Mucosa of descending colon (tissue), 3 donors: ENCODE results near the gene PPY. TPM values are rescaled to one million over a fixed set of nuclear protein-coding genes. Genes with fewer than 3 reads are reported as not detected.
A peak's percentile ranks its signal among the peaks of the same experiment; 100 is the strongest.

Source experiments
- ATAC-seq: fragments of 200-7000 bp; cut with Tn5 transposase; one replicate; pipeline ENCODE4 v1.9.1; 2020; ENCODE audit warnings: mild to moderate bottlenecking, moderate library complexity
- DNase-seq, 3 donors: peaks; one replicate each; pipeline ENCODE4 v3.0.0-alpha.2; 2020
- H3K36me3 ChIP-seq: fragments of 200-600 bp; one replicate; pipeline ENCODE4 v1.8.0; 2021; ENCODE audit warnings: low read depth, mild to moderate bottlenecking
- H3K4me1 ChIP-seq: fragments of 200-600 bp; one replicate; pipeline ENCODE4 v1.8.0; 2021; ENCODE audit warnings: low read depth, mild to moderate bottlenecking
- H3K4me3 ChIP-seq: fragments of 200-600 bp; one replicate; pipeline ENCODE4 v1.8.0; 2021; ENCODE audit warnings: mild to moderate bottlenecking
- H3K9me3 ChIP-seq: fragments of 200-600 bp; one replicate; pipeline ENCODE4 v1.8.0; 2021; ENCODE audit warnings: mild to moderate bottlenecking
- intact Hi-C, 2 donors: fragments of 100-400 bp; cut with DNase I in 1 of 2; cut with micrococcal nuclease in 1 of 2; formaldehyde crosslinking; loops; one replicate each; pipeline versions ENCODE4 v1.11.0 to v1.11.1; 2022; cut with DNase I, micrococcal nuclease
- long read RNA-seq, 2 donors: library from polyadenylated mRNA; unstranded; transcript quantifications; one replicate each; pipeline ENCODE4 v2.0.0, GENCODE V29; 2019 to 2021
- total RNA-seq, 3 donors: library from RNA; stranded (reverse); fragmentation: NEBNext Ultra II Directional in 2 of 3; extraction: Animal tissue kit (Norgen Biotek cat#: 25700) in 2 of 3; gene quantifications; one replicate each; pipeline versions ENCODE4 v1.2.1 to v1.2.4, GENCODE V29; 2021 to 2023
- TF ChIP-seq, protein P1 (sequence below): fragments of 200-600 bp; IDR thresholded peaks from one replicate; pipeline ENCODE4 v1.8.0; 2022; ENCODE audit warnings: antibody characterized with exemption, mild to moderate bottlenecking
- donor health status: DM: no; HTN: no; CAD: no; lungs with moderate emphysema.
- donor health status: DM: no; HTN: no; CAD: no.
- donor health status: DM: no; HTN: yes; CAD: no.

Gene PPY, protein sequence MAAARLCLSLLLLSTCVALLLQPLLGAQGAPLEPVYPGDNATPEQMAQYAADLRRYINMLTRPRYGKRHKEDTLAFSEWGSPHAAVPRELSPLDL
- 1 to 10 TPM in 1 of 3 donors, not detected in 2; 1.5 TPM for total RNA-seq
- long read RNA-seq, donor 1, result 0 reads
- long read RNA-seq, donor 2, result 0 reads

DNA sequence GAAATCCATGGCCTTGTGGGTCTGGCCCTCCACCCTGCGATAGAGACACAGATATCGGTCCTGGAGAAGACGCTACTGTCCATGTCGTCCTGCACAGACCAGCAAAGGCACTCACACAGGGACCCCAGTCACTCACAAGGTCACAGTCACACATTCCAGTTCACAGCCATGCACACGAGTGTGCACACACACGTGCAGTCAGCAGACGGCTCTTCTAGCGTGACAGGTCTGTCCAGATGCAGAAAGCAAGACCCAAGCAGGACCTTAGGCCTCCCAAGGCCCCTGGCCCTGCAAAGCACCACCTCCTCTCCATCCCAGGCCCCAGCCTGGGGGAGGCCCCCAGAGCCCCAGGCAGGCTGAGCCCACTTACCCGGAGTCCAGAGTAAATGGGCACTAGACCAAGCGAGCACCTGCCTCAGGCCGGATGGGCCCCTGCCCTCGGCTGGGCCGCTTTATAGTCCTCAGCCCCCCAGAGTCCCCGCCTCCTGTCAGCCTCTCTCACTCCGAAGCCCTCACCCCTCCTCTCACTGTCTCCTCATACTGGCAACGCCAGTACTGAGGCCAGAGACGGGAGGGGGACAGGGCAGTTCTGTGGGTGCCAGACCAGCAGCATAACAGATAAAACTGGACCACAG lies at the start of gene PPY:
PPY (minus strand) TSS at position 426 of the 635 bp plus-strand sequence. CDS start 822 bp downstream, outside the sequence.
- intact Hi-C loops, result loop anchor here in 1 of 2 donors (10.0 kb wide), 2 partner anchors 53 to 223 kb away; no protein-coding TSS in a partner anchor
- peak in 2 of 3 donors; percentile 19 to 29 for DNase-seq
- no peaks in the 10 kb centered on the region for H3K4me1 ChIP-seq
- no peak within 1 kb of the TSS for H3K4me3 ChIP-seq
- H3K9me3 ChIP-seq, result no peaks in the 10 kb centered on the region
- no peak for ATAC-seq
- TF ChIP-seq, protein P1, sequence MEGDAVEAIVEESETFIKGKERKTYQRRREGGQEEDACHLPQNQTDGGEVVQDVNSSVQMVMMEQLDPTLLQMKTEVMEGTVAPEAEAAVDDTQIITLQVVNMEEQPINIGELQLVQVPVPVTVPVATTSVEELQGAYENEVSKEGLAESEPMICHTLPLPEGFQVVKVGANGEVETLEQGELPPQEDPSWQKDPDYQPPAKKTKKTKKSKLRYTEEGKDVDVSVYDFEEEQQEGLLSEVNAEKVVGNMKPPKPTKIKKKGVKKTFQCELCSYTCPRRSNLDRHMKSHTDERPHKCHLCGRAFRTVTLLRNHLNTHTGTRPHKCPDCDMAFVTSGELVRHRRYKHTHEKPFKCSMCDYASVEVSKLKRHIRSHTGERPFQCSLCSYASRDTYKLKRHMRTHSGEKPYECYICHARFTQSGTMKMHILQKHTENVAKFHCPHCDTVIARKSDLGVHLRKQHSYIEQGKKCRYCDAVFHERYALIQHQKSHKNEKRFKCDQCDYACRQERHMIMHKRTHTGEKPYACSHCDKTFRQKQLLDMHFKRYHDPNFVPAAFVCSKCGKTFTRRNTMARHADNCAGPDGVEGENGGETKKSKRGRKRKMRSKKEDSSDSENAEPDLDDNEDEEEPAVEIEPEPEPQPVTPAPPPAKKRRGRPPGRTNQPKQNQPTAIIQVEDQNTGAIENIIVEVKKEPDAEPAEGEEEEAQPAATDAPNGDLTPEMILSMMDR, result no peak
- H3K36me3 ChIP-seq, result no peaks in the 10 kb centered on the region

DNA sequence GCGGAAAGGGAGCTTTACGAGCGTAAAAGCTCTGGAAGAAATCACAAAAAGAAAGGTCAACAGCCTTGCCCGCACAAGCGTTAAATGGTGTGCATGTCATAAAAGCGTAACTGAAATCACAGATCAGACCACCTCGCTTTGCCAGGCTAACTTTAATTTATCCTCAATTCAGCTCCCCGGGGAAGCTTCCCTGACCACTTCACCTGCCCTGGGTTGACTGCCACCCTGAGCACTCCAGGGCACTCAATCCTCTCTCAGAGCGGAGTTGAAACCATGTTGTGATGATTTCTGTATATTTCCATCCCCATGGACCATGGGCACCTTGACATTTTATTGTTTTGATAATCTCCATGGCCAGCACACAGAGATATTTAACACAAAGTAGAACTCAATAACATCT lies 46.0 kb upstream of the PPY start:
- TF ChIP-seq, protein P1, result no peak
- peaks cover 7% of the 10 kb centered on the region for H3K4me1 ChIP-seq
- H3K9me3 ChIP-seq, result no peaks in the 10 kb centered on the region
- DNase-seq (no peak), ATAC-seq (no peak)
- no peaks in the 10 kb centered on the region for H3K36me3 ChIP-seq
- no peak overlapping the region for H3K4me3 ChIP-seq
- intact Hi-C loops, result no loop called here

DNA sequence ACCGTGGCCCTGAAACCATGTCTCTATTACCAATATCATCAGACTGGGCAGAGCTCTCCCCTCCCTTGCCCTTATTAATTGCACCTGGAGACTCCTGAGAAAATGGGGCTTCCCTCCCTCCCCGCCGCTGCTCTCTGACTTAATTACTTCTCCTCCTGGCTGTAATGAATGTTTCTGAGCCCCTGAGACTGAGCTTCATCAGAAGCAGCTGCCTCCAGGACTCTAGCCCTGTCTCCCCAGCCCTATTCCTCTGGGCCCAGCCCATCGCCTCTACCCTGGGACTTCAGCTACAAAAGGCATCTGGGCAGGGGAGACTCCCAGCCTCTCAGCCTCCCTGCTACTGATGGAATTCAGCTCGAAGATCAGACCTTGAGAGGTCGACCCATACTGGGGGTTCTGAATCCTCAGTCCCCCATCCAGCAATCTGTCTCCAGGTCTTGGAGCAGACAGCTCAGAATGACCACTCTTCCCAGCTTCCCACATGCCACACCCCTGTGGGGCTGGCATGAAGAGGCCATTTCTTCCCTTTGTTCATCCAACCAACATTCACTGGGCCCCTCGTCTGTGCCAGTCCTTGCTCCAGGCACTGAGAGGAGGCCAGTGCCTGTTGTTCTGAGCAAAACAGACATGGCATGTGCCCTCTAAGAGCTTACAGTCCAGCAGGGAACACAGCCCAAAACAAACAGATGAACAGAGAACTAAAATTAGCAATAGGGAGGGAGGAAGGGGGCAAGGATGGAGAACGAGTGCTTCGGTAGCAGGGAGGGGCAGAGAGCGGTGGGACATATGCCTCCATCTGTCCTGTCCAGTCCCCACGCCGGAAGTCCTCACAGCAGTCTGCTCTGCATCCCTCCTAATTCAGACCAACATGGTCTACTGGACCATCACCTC lies 45.1 kb upstream of the PPY start:
- TF ChIP-seq, protein P1, result no peak

DNA sequence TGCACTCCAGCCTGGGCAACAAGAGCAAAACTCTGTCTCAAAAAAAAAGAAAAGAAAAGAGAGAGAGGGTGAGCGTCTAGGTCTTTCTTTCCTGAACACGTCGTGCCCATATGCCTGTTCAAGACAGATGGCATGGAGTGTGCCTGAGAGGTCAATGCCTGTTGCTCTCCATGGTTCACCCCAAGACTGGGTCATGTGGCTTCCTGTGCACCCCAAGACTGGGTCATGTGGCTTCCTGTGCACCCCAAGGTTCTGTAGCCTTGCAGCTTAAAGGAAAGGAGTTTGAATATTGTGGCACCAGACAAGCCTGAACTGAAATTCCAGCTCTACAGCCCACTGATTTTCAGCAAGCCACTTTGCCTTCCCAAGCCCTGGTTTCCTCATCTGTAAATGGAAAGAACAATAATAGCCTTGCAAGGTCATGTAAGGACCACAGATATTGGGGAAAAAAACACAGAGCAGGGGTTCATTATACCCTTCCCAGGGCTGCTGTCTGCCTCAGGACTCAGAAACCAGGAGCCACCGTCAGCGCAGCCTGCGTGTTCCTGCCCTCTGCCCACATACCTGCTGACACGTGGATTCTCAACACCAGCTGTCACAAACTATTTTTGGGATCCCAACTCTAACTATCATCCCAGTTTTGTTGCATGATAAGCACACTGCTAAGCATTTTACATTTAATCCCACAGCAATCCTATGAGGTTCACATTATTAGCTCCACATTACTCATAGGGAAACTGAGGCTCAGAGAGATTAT lies 44.1 kb upstream of the PPY start:
- TF ChIP-seq, protein P1, result no peak
- DNase-seq, result no peak
- Histone ChIP-seq H3K36me3 (no peaks in the 10 kb centered on the region), H3K4me1 (peaks cover 10% of the 10 kb centered on the region), H3K4me3 (no peak overlapping the region), H3K9me3 (no peaks in the 10 kb centered on the region)
- intact Hi-C loops, result no loop called here
- no peak for ATAC-seq

More for the DNA sequence above, 45.1 kb upstream of the PPY start:
- intact Hi-C loops, result no loop called here
- DNase-seq (no peak), ATAC-seq (no peak)
- H3K9me3 ChIP-seq, result no peaks in the 10 kb centered on the region
- peaks cover 10% of the 10 kb centered on the region for H3K4me1 ChIP-seq
- no peak overlapping the region for H3K4me3 ChIP-seq
- no peaks in the 10 kb centered on the region for H3K36me3 ChIP-seq

DNA sequence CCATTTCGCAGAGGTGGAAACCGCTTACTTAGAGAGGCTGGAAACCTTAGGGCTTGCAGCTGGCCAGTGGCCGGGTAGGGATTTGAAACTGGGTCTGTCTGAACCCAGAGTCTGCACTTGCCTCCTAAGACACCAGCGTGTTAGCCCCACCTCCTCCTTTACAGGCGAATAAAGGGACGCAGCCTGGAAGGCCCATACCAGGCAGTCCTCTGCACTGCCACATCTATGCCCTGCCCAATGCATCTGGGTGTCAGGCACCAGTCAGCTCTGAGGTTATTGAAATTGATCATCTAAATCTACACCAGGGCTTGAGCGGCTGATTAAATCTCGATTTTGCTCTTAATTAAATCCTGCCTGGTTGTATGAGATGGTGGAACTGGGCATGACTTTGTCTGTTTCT lies 42.2 kb upstream of the PPY start:
- intact Hi-C loops, result no loop called here
- TF ChIP-seq, protein P1, result no peak
- no peak for DNase-seq
- Histone ChIP-seq H3K4me3 (no peak overlapping the region), H3K36me3 (no peaks in the 10 kb centered on the region), H3K9me3 (no peaks in the 10 kb centered on the region), H3K4me1 (peaks cover 10% of the 10 kb centered on the region)
- ATAC-seq, result peak; percentile 11
